Activated T-helper 1 cell treated with anti-CD3 and anti-CD28 coated beads, Interleukin-12 subunit alpha, Interleukin-12 subunit beta, Interleukin-2, Interleukin-4 antibody, amounts not matched to agents 30 ng/mL and 10 ng/mL and 1 ng/mL, durations not matched to agents 14 hours and 24 hours and 36 hours (primary cell): ENCODE measurements around the gene RASAL2. TPM values are rescaled to one million over a fixed set of nuclear protein-coding genes. Genes with fewer than 3 reads are reported as not detected.
"Not testable (repeated sequence)": the region's sequence is repeated elsewhere in the genome, so short reads cannot be mapped to it uniquely, and the experiment has no call there.

Experiments
- DNase-seq: peaks from one replicate; pipeline ENCODE4 v3.0.0; 2021; ENCODE audit warnings: low spot score
- H3K27ac Mint-ChIP-seq: one replicate; pipeline ENCODE4 v1.8.0; 2021; ENCODE audit warnings: mild to moderate bottlenecking, mixed read lengths
- H3K27me3 Mint-ChIP-seq: one replicate; pipeline ENCODE4 v1.8.0; 2022; ENCODE audit warnings: mild to moderate bottlenecking, moderate library complexity, mixed read lengths; ENCODE audit not compliant: insufficient read depth
- H3K36me3 Mint-ChIP-seq: one replicate; pipeline ENCODE4 v1.8.0; 2021; ENCODE audit warnings: low read depth, mixed read lengths
- H3K4me1 Mint-ChIP-seq: one replicate; pipeline ENCODE4 v1.8.0; 2021; ENCODE audit warnings: low read depth, mixed read lengths
- H3K4me3 Mint-ChIP-seq: one replicate; pipeline ENCODE4 v1.8.0; 2021; ENCODE audit warnings: mild to moderate bottlenecking, moderate library complexity, mixed read lengths
- H3K9me3 Mint-ChIP-seq: one replicate; pipeline ENCODE4 v1.8.0; 2021; ENCODE audit warnings: mixed read lengths
- intact Hi-C: fragments of 100-400 bp; cut with micrococcal nuclease; formaldehyde crosslinking; loops from one replicate; pipeline ENCODE4 v1.15.1; 2024
- total RNA-seq: library from RNA; stranded (reverse); gene quantifications from 2 replicates; pipeline ENCODE4 v1.2.3, GENCODE V29; 2022

RASAL2 gene
- total RNA-seq, 1 donor from 2014 or later: not detected

DNA sequence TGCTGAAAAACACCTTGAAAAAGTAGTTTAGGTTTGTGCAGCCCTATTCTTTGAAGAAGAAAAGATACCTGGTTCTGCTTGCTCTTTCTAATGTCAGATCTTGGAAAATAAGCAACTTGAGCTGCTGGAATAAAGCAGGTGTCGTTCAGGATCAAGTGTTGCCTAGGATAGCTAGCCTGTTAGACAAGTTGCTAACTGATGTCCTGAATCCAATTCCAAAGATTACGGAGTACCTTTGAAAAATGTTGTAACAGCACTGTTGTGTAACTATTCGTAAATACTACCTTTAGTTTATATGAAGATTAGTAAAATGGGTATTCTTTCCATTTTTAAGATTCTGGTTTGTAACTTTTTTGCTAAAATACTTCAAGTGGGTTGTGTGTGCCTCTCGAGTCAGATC is 251.3 kb downstream of the RASAL2 start:
- Mint-ChIP-seq H3K36me3 (no peaks in the 10 kb centered on the region), H3K9me3 (no peaks in the 10 kb centered on the region), H3K27me3 (no peaks in the 10 kb centered on the region), H3K27ac (no peak overlapping the region), H3K4me1 (no peaks in the 10 kb centered on the region), H3K4me3 (no peak overlapping the region)
- no peak for DNase-seq
- intact Hi-C loops: no loop called here

DNA sequence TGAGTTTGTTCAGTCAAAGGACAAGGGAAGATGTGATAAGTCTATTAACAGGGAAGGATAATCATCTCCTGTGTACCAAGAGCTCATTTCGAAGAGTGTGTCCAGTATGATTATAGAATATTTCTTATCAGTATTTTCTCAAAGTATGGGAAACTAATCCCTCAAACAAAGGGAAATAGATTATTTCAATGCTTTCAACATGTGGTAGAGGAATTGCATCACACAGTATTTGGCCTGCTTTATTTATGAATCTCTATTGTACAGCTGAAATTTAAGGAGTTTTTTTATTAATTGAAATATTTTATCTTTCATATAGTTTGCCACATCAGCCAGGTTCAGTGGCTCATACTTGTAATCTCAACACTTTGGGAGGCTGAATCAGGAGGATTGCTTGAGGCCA is 251.9 kb downstream of the RASAL2 start:
- Mint-ChIP-seq H3K4me3 (no peak overlapping the region), H3K36me3 (no peaks in the 10 kb centered on the region), H3K27me3 (no peaks in the 10 kb centered on the region), H3K27ac (no peak overlapping the region), H3K9me3 (no peaks in the 10 kb centered on the region), H3K4me1 (no peaks in the 10 kb centered on the region)
- intact Hi-C loops: no loop called here
- no peak for DNase-seq

DNA sequence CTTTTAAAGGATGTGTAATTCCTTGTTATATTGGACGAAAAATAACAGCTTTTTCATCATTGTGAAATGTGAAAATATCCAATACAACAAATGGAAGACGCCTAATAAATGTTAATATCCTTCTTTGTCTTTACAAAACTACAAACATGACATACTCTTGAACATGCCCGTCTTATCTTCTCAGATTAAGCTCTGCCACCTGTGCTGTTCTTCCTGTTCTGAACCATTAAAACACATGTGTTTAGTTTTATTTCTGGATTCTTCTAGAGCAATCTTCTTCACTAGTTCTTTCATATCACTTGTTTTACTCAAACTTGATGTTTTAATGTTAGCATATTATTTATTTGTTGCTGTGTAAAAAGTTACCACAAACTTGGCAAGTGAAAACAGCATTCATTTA is 255.9 kb downstream of the RASAL2 start:
- H3K4me1 Mint-ChIP-seq: no peaks in the 10 kb centered on the region
- DNase-seq: no peak
- intact Hi-C loops: no loop called here
- H3K9me3 Mint-ChIP-seq: no peaks in the 10 kb centered on the region
- H3K36me3 Mint-ChIP-seq: no peaks in the 10 kb centered on the region
- no peaks in the 10 kb centered on the region for H3K27me3 Mint-ChIP-seq
- H3K27ac Mint-ChIP-seq: no peak overlapping the region
- no peak overlapping the region for H3K4me3 Mint-ChIP-seq

DNA sequence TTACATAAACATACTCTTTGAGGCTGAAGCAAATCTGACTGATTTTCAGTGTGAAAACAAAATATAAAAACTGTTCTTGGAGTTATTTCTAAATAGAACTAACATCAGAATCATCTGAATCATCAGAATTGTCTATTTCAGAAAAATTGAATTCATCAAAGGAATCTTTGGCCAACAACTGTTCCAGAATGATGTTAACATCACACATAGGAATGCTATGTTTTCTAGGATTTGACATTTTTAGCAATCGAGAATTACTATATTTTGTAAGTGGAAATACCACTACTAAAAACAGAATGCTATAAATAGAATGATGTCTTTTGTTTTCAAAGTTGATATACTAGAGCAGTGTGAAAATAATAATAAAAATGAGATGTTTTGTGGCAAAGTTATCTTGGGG is 258.0 kb downstream of the RASAL2 start:
- H3K9me3 Mint-ChIP-seq, H3K4me1 Mint-ChIP-seq, H3K27ac Mint-ChIP-seq, H3K36me3 Mint-ChIP-seq, H3K27me3 Mint-ChIP-seq, DNase-seq, H3K4me3 Mint-ChIP-seq, intact Hi-C loops: not testable (repeated sequence)

DNA sequence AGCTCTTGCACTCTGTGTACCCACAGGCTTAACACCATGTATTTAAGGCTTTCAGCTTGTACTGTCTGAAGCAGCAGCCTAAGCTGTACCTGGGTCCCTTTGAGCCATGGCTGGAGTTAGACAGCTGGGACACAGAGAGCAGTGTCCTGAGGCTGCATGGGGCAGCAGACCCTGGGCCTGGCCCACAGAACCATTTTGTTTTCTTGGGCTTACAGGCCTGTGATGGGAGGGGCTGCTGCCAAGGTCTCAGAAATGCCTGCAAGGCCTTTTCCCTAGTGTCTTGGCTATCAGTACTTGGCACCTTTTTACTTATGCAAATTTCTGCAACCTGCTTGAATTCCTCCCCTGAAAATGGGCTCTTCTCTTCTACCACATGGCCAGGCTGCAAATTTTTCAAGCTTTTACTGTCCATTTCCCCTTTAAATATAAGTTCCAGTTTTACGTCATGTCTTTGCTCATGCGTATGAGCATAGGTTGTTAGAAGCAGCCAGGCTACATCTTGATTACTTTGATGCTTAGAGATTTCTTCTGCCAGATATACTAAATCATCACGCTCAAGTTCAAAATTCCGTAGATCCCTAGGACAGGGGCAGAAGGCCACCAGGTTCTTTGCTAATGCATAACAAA is 259.0 kb downstream of the RASAL2 start:
- no peaks in the 10 kb centered on the region for H3K36me3 Mint-ChIP-seq
- H3K27me3 Mint-ChIP-seq: no peaks in the 10 kb centered on the region
- no peak overlapping the region for H3K4me3 Mint-ChIP-seq
- no peaks in the 10 kb centered on the region for H3K9me3 Mint-ChIP-seq
- intact Hi-C loops: no loop called here
- H3K27ac Mint-ChIP-seq: no peak overlapping the region
- DNase-seq: no peak
- no peaks in the 10 kb centered on the region for H3K4me1 Mint-ChIP-seq

DNA sequence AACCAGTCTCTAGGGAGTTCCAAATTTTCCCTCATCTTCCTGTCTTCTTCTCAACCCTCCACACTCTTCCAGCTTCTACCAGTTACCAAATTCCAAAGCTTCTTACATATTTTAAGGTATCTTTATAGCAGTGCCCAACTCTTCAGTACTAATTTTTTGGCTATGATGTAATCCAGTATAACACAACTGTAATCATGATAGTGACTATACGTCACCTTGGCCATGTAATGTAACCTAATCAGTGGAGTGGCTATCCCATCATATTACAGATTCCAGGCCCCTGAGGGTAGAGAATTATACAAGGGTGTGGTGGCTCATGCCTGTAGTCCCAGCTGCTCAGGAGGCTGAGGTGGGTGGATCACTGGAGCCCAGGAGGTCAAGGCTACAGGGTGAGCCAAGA is 259.6 kb downstream of the RASAL2 start:
- H3K36me3 Mint-ChIP-seq: no peaks in the 10 kb centered on the region
- DNase-seq: no peak
- H3K4me3 Mint-ChIP-seq: no peak overlapping the region
- intact Hi-C loops: no loop called here
- H3K4me1 Mint-ChIP-seq: no peaks in the 10 kb centered on the region
- H3K27ac Mint-ChIP-seq: no peak overlapping the region
- H3K9me3 Mint-ChIP-seq: no peaks in the 10 kb centered on the region
- no peaks in the 10 kb centered on the region for H3K27me3 Mint-ChIP-seq

DNA sequence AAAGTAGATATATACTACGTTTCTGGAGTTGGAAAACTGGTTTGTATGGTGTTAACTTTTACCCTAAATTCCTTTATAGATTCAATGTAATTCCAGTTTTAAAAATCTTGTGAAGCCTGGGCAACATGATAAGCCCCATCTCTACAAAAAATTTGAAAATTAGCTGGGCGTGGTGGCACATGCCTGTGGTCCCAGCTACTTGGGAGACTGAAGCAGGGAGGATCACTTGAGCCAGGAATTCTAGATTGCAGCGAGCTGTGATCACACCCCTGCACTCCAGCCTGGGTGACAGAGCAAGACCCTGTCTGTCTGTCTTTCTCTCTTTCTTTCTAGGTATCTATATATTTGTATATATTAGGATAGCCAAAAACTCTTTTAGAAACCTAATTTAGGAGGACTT is 260.9 kb downstream of the RASAL2 start:
- intact Hi-C loops: no loop called here
- no peak overlapping the region for H3K4me3 Mint-ChIP-seq
- no peak overlapping the region for H3K27ac Mint-ChIP-seq
- H3K36me3 Mint-ChIP-seq: no peaks in the 10 kb centered on the region
- H3K4me1 Mint-ChIP-seq: no peaks in the 10 kb centered on the region
- no peak for DNase-seq
- H3K9me3 Mint-ChIP-seq: no peaks in the 10 kb centered on the region
- H3K27me3 Mint-ChIP-seq: no peaks in the 10 kb centered on the region

DNA sequence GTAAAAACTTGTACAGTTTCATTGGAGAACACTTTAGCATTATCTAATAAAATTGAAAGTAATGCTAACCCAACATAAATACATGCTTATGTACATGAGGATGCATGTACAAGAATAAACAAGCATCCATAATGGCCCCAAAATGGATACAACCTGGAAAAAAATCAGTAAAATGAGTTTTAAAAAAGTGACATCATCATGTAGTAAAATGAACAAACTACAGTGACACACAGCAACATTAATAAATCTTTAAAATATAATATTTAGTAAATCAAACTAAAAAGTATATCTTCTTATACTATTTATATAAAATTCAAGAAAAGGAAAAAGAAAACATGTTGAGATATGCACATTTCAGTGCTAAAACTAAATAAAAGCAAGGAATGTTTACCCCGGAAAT is 262.4 kb downstream of the RASAL2 start:
- Mint-ChIP-seq H3K27ac (no peak overlapping the region), H3K27me3 (no peaks in the 10 kb centered on the region), H3K4me3 (no peak overlapping the region), H3K36me3 (no peaks in the 10 kb centered on the region), H3K4me1 (no peaks in the 10 kb centered on the region), H3K9me3 (no peaks in the 10 kb centered on the region)
- DNase-seq: no peak
- intact Hi-C loops: no loop called here

DNA sequence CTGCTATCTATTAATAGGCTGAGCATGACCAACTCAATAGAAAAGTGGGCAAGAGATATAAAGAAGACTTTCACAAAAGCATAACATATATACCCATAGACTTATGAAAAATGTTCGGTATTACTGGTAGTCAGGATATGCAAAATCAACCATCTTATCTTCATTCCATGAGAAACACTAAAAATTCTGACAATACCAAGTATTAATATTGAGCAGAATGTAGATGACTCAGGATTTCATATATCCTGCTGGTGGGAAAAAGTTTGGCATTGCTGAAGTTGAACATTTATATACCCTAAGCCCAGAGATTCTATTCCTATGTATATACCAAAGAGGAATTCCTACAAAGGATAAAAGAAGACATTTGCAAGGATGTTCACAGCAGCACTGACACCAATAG is 264.6 kb downstream of the RASAL2 start:
- Mint-ChIP-seq H3K27ac (no peak overlapping the region), H3K4me1 (no peaks in the 10 kb centered on the region), H3K9me3 (no peaks in the 10 kb centered on the region), H3K36me3 (no peaks in the 10 kb centered on the region), H3K4me3 (no peak overlapping the region), H3K27me3 (no peaks in the 10 kb centered on the region)
- no peak for DNase-seq
- intact Hi-C loops: no loop called here

DNA sequence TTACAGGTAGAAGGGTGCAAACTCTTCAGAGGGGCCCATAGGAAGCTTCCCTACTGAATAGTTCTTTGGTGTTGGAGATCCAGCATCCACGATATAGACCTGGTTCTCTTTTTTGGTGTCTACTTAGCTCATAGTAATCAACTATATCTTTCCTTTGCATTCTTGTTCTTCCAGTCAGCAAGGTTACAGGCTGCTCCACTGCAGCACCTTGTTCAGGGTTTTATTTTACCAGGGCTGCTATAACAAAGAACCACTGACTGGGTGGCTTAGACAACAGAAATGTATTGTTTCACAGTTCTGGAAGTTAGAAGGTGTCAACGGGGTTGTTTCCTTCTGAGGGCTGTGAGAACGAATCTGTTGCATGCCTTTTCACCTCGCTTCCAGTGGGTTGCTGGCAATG is 266.5 kb downstream of the RASAL2 start:
- H3K4me3 Mint-ChIP-seq: no peak overlapping the region
- H3K36me3 Mint-ChIP-seq: no peaks in the 10 kb centered on the region
- H3K27ac Mint-ChIP-seq: no peak overlapping the region
- H3K27me3 Mint-ChIP-seq: no peaks in the 10 kb centered on the region
- intact Hi-C loops: no loop called here
- H3K4me1 Mint-ChIP-seq: no peaks in the 10 kb centered on the region
- no peaks in the 10 kb centered on the region for H3K9me3 Mint-ChIP-seq
- no peak for DNase-seq

DNA sequence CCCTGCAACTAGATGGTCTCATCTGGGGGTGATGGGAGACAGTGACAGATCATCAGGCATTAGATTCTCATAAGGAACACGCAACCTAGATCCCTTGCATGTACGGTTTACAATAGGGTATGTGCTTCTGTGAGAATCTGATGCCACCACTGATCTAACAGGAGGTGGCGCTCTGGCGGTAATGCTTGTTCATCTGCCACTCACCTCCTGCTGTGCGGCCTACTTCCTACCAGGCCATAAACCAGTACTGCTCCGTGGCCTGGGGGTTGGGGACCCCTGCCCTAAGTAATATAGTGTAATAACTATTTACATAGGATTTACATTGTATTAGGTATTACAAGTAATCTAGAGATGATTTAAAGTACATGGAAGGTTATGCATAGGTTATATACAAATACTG is 267.9 kb downstream of the RASAL2 start:
- H3K4me1 Mint-ChIP-seq: no peaks in the 10 kb centered on the region
- H3K27ac Mint-ChIP-seq: no peak overlapping the region
- DNase-seq: no peak
- intact Hi-C loops: no loop called here
- H3K36me3 Mint-ChIP-seq: no peaks in the 10 kb centered on the region
- no peak overlapping the region for H3K4me3 Mint-ChIP-seq
- no peaks in the 10 kb centered on the region for H3K9me3 Mint-ChIP-seq
- H3K27me3 Mint-ChIP-seq: no peaks in the 10 kb centered on the region

DNA sequence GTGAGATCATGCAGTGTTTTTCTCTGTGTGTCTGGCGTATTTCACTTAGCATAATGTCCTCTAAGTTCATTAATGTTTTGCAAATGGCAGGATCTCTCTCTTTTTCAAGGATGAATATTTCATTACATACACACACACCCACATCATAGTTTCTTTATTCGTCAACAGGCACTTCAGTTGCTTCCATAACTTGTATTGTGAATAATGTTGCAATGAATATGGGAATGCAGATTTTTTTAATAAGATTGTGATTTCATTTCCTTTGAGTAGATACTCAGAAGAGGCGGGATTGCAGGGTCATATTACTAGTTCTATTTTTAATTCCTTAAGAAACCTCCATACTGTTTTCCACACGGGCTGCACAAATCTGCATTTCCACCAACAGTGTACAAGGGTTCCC is 268.8 kb downstream of the RASAL2 start:
- H3K4me3 Mint-ChIP-seq: no peak overlapping the region
- no peak for DNase-seq
- no peaks in the 10 kb centered on the region for H3K4me1 Mint-ChIP-seq
- no peaks in the 10 kb centered on the region for H3K27me3 Mint-ChIP-seq
- H3K9me3 Mint-ChIP-seq: no peaks in the 10 kb centered on the region
- intact Hi-C loops: no loop called here
- no peaks in the 10 kb centered on the region for H3K36me3 Mint-ChIP-seq
- H3K27ac Mint-ChIP-seq: no peak overlapping the region

DNA sequence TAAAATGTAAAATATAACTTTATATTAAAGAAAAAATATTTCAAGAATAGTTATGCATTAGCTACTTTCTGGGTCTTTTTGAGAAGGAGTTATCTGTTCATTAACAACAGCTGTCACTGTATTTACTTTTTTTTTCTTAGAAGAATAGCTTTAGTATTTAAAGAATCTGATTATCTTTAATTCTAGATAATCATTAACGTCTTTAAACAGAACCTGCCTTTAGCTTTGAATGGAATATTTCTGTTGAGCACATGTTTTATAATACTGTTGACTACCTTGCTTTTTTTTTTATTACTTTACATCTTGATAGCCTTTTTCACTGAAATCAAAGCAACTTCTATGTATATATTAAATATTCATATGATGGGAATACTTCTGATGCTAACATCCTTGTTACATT is 270.9 kb downstream of the RASAL2 start:
- Mint-ChIP-seq H3K4me3 (no peak overlapping the region), H3K27ac (no peak overlapping the region), H3K27me3 (no peaks in the 10 kb centered on the region), H3K9me3 (no peaks in the 10 kb centered on the region), H3K36me3 (no peaks in the 10 kb centered on the region), H3K4me1 (no peaks in the 10 kb centered on the region)
- DNase-seq: no peak
- intact Hi-C loops: no loop called here

DNA sequence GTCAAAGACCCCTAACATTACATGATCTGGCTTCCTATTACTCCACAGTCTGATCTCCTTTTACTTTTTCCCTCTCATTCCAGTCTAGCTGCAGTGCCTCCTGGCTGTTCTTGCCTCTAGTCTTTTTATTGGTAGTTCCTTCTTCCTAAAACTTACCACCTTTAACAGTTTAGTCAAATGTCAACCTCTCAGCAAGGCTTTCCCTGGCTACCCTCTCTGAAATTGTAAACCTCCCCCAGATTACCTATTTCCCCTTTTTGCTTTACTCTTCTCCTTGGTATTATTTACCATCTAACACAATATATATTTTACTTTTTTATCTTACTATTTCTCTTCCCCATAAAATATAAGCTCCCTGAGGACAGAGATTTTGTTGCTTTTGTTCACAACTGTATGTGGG is 273.2 kb downstream of the RASAL2 start:
- Mint-ChIP-seq H3K27me3 (no peaks in the 10 kb centered on the region), H3K36me3 (no peaks in the 10 kb centered on the region), H3K4me3 (no peak overlapping the region), H3K9me3 (no peaks in the 10 kb centered on the region), H3K4me1 (no peaks in the 10 kb centered on the region), H3K27ac (no peak overlapping the region)
- no peak for DNase-seq
- intact Hi-C loops: no loop called here
